Measurements from ENCODE around the gene IFI27L1.

The IFI27L1 gene

DNA sequence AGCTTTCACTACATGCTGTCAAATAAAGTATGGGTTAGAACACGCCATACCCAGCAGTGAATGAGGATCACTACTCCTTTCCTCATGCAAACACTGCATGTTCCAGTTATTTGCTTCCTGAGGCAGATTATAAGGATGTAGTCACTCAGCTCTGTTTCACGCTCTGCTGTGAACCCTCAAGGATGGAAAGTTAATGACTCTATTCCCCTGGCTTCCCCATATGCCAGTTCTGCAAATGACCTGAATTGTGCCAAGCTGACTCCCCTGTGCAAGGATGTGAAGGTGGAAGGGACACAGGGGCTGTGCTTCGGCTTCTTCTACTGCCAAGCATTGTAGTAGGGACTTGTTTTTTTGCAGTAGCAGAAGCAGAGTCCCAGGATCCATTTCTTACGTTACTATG is 6.8 kb downstream of the IFI27L1 start:
- Histone ChIP-seq H3K79me2 (ENCODE audit: low read length) (no peaks in the 10 kb centered on the region), H3K36me3 (replicated peaks; ENCODE audit: low read depth, low read length) (no peaks in the 10 kb centered on the region), H3K4me1 (ENCODE audit: low read length) (no peaks in the 10 kb centered on the region), H3K4me2 (ENCODE audit: low read length) (no peak overlapping the region), H3K27me3 (ENCODE audit: low read depth, low read length) (no peaks in the 10 kb centered on the region), H3K9me3 (ENCODE audit: insufficient read depth, low read length) (no peaks in the 10 kb centered on the region), H4K20me1 (ENCODE audit: insufficient read depth, low read length) (no peaks in the 10 kb centered on the region), H3K27ac (ENCODE audit: low read length) (no peak overlapping the region), H3K4me3 (ENCODE audit: low read length) (no peak overlapping the region), H2AFZ (ENCODE audit: low read depth, low read length) (no peak overlapping the region), H3K9ac (ENCODE audit: low read length) (no peak overlapping the region)
- TF ChIP-seq, protein P1, sequence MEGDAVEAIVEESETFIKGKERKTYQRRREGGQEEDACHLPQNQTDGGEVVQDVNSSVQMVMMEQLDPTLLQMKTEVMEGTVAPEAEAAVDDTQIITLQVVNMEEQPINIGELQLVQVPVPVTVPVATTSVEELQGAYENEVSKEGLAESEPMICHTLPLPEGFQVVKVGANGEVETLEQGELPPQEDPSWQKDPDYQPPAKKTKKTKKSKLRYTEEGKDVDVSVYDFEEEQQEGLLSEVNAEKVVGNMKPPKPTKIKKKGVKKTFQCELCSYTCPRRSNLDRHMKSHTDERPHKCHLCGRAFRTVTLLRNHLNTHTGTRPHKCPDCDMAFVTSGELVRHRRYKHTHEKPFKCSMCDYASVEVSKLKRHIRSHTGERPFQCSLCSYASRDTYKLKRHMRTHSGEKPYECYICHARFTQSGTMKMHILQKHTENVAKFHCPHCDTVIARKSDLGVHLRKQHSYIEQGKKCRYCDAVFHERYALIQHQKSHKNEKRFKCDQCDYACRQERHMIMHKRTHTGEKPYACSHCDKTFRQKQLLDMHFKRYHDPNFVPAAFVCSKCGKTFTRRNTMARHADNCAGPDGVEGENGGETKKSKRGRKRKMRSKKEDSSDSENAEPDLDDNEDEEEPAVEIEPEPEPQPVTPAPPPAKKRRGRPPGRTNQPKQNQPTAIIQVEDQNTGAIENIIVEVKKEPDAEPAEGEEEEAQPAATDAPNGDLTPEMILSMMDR (IDR thresholded peaks at IDR 0.05; ENCODE audit: low read depth, low read length) = no peak
- no peak for TF ChIP-seq EZH2phosphoT487 (IDR thresholded peaks at IDR 0.05; ENCODE audit: low read depth)

DNA sequence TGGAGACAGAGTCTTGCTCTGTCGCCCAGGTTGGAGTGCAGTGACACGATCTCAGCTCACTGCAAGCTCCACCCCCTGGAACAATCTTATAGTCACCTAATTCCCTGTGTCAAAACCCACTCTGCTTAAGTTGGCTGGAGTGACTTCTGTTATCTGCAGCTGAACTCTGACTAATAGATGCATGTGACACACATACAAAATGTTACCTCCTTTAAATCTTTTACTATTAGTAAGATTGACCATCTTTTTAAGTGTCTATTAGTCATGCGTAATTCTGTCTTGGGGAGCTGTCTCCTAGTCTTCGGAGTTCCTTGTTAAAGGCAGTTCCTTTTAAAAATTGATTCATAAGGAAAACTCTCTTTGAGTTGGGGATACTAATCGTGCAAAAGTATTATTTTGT is 7.4 kb downstream of the IFI27L1 start:
- no peak overlapping the region for H3K4me3 ChIP-seq (ENCODE audit: low read length)
- H3K27ac ChIP-seq (ENCODE audit: low read length) = no peak overlapping the region
- TF ChIP-seq EZH2phosphoT487 (IDR thresholded peaks at IDR 0.05; ENCODE audit: low read depth) = no peak
- TF ChIP-seq, protein P1 (IDR thresholded peaks at IDR 0.05; ENCODE audit: low read depth, low read length) = no peak
- no peaks in the 10 kb centered on the region for H3K79me2 ChIP-seq (ENCODE audit: low read length)
- H3K4me2 ChIP-seq (ENCODE audit: low read length) = no peak overlapping the region
- H3K4me1 ChIP-seq (ENCODE audit: low read length) = no peaks in the 10 kb centered on the region
- H3K27me3 ChIP-seq (ENCODE audit: low read depth, low read length) = no peaks in the 10 kb centered on the region
- no peaks in the 10 kb centered on the region for H3K36me3 ChIP-seq (replicated peaks; ENCODE audit: low read depth, low read length)
- H2AFZ ChIP-seq (ENCODE audit: low read depth, low read length) = no peak overlapping the region
- no peaks in the 10 kb centered on the region for H4K20me1 ChIP-seq (ENCODE audit: insufficient read depth, low read length)
- H3K9ac ChIP-seq (ENCODE audit: low read length) = no peak overlapping the region
- no peaks in the 10 kb centered on the region for H3K9me3 ChIP-seq (ENCODE audit: insufficient read depth, low read length)

DNA sequence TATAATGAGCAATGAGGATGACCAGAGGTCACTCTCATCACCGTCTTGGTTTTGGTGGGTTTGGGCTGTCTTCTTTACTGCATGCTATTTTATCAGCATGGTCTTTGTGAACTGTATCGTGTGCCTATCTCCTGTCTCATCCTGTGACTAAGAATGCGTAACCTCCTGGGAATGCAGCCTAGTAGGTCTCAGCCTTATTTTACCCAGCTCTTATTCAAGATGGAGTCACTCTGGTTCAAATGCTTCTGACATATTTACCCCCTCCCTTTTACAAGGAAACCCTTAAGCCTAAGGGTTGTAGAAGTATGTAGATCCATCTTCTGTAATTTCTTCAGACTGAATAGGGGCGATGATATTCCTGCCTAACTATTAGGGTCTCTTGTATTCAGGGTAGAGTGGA is 8.4 kb downstream of the IFI27L1 start:
- Histone ChIP-seq H3K9me3 (ENCODE audit: insufficient read depth, low read length) (no peaks in the 10 kb centered on the region), H3K36me3 (replicated peaks; ENCODE audit: low read depth, low read length) (no peaks in the 10 kb centered on the region), H3K79me2 (ENCODE audit: low read length) (no peaks in the 10 kb centered on the region), H2AFZ (ENCODE audit: low read depth, low read length) (no peak overlapping the region), H3K27ac (ENCODE audit: low read length) (no peak overlapping the region), H3K27me3 (ENCODE audit: low read depth, low read length) (no peaks in the 10 kb centered on the region), H4K20me1 (ENCODE audit: insufficient read depth, low read length) (no peaks in the 10 kb centered on the region), H3K4me2 (ENCODE audit: low read length) (no peak overlapping the region), H3K9ac (ENCODE audit: low read length) (no peak overlapping the region), H3K4me1 (ENCODE audit: low read length) (no peaks in the 10 kb centered on the region), H3K4me3 (ENCODE audit: low read length) (no peak overlapping the region)
- TF ChIP-seq, protein P1 (IDR thresholded peaks at IDR 0.05; ENCODE audit: low read depth, low read length) = no peak
- no peak for TF ChIP-seq EZH2phosphoT487 (IDR thresholded peaks at IDR 0.05; ENCODE audit: low read depth)

GRCh38 chr14:94093418-94093817 is 12.3 kb downstream of the IFI27L1 start:
- Histone ChIP-seq H3K27ac (ENCODE audit: low read length) (no peak overlapping the region), H3K79me2 (ENCODE audit: low read length) (no peaks in the 10 kb centered on the region), H3K36me3 (replicated peaks; ENCODE audit: low read depth, low read length) (no peaks in the 10 kb centered on the region), H3K27me3 (ENCODE audit: low read depth, low read length) (no peaks in the 10 kb centered on the region), H4K20me1 (ENCODE audit: insufficient read depth, low read length) (no peaks in the 10 kb centered on the region), H3K4me2 (ENCODE audit: low read length) (no peak overlapping the region), H3K9me3 (ENCODE audit: insufficient read depth, low read length) (no peaks in the 10 kb centered on the region), H3K4me3 (ENCODE audit: low read length) (no peak overlapping the region), H3K9ac (ENCODE audit: low read length) (no peak overlapping the region), H3K4me1 (ENCODE audit: low read length) (no peaks in the 10 kb centered on the region), H2AFZ (ENCODE audit: low read depth, low read length) (no peak overlapping the region)
- TF ChIP-seq, protein P1 (IDR thresholded peaks at IDR 0.05; ENCODE audit: low read depth, low read length) = no peak
- no peak for TF ChIP-seq EZH2phosphoT487 (IDR thresholded peaks at IDR 0.05; ENCODE audit: low read depth)
